Loucy (cell line): ENCODE measurements around the gene ADISSP.

Experiments
- H2AFZ ChIP-seq: fragments of 200-600 bp; sonication (generic); 2 replicates; pipeline ENCODE4 v1.6.0; 2016; ENCODE audit warnings: antibody characterized with exemption, mild to moderate bottlenecking, low read length, moderate library complexity
- H3F3A ChIP-seq: fragments of 200-600 bp; 2 replicates; pipeline ENCODE4 v1.6.0; 2016; ENCODE audit warnings: antibody characterized with exemption, low read depth, mild to moderate bottlenecking
- H3K27me3 ChIP-seq: fragments of 200-600 bp; sonication (generic); 2 replicates; pipeline ENCODE4 v1.6.1; 2014; ENCODE audit warnings: low read length, mild to moderate bottlenecking; ENCODE audit not compliant: insufficient read depth, poor library complexity, severe bottlenecking
- H3K36me3 ChIP-seq: fragments of 200-600 bp; sonication (generic); 2 replicates; pipeline ENCODE4 v1.6.1; 2016; ENCODE audit warnings: low read length; ENCODE audit not compliant: insufficient read depth
- H3K4me1 ChIP-seq: fragments of 200-600 bp; sonication (generic); 2 replicates; pipeline ENCODE4 v1.5.1; 2014; ENCODE audit warnings: low read length, mild to moderate bottlenecking; ENCODE audit not compliant: insufficient read depth, poor library complexity, severe bottlenecking
- H3K4me2 ChIP-seq: fragments of 200-600 bp; sonication (generic); 2 replicates; pipeline ENCODE4 v1.6.0; 2014; ENCODE audit warnings: antibody characterized with exemption, low read length, low read depth, mild to moderate bottlenecking; ENCODE audit not compliant: poor library complexity, severe bottlenecking
- H3K4me3 ChIP-seq: fragments of 200-600 bp; sonication (generic); 2 replicates; pipeline ENCODE4 v1.5.1; 2014; ENCODE audit warnings: low read length, mild to moderate bottlenecking, mixed read lengths; ENCODE audit not compliant: poor library complexity, severe bottlenecking
- H3K79me2 ChIP-seq: fragments of 200-600 bp; sonication (generic); 2 replicates; pipeline ENCODE4 v1.6.1; 2014; ENCODE audit warnings: low read length; ENCODE audit not compliant: insufficient read depth
- H3K9ac ChIP-seq: fragments of 200-600 bp; sonication (generic); 2 replicates; pipeline ENCODE4 v1.6.0; 2014; ENCODE audit warnings: mild to moderate bottlenecking, low read depth, low read length, moderate library complexity; ENCODE audit not compliant: poor library complexity, severe bottlenecking
- H3K9me2 ChIP-seq: fragments of 200-600 bp; sonication (generic); replicated peaks from 2 replicates; pipeline ENCODE4 v1.6.1; 2016; ENCODE audit warnings: low read depth, low read length, mixed read lengths
- H3K9me3 ChIP-seq: fragments of 200-600 bp; sonication (generic); 2 replicates; pipeline ENCODE4 v1.6.1; 2014; ENCODE audit warnings: mild to moderate bottlenecking, antibody characterized with exemption, low read length, low read depth; ENCODE audit not compliant: insufficient read depth
- H4K20me1 ChIP-seq: fragments of 200-600 bp; sonication (generic); 2 replicates; pipeline ENCODE4 v1.6.0; 2014; ENCODE audit warnings: antibody characterized with exemption, low read length, mild to moderate bottlenecking; ENCODE audit not compliant: insufficient read depth, poor library complexity, severe bottlenecking
- EZH2phosphoT487 ChIP-seq: fragments of 200-600 bp; IDR thresholded peaks from 2 replicates; pipeline ENCODE4 v1.6.1; 2018; ENCODE audit warnings: antibody characterized with exemption, mild to moderate bottlenecking, moderate library complexity, borderline replicate concordance
- TF ChIP-seq, protein P1 (sequence below): fragments of 200-600 bp; sonication (generic); conservative IDR thresholded peaks from 2 replicates; pipeline ENCODE4 v1.5.1; 2014; ENCODE audit warnings: mild to moderate bottlenecking, antibody characterized with exemption, low read length

Gene ADISSP

DNA sequence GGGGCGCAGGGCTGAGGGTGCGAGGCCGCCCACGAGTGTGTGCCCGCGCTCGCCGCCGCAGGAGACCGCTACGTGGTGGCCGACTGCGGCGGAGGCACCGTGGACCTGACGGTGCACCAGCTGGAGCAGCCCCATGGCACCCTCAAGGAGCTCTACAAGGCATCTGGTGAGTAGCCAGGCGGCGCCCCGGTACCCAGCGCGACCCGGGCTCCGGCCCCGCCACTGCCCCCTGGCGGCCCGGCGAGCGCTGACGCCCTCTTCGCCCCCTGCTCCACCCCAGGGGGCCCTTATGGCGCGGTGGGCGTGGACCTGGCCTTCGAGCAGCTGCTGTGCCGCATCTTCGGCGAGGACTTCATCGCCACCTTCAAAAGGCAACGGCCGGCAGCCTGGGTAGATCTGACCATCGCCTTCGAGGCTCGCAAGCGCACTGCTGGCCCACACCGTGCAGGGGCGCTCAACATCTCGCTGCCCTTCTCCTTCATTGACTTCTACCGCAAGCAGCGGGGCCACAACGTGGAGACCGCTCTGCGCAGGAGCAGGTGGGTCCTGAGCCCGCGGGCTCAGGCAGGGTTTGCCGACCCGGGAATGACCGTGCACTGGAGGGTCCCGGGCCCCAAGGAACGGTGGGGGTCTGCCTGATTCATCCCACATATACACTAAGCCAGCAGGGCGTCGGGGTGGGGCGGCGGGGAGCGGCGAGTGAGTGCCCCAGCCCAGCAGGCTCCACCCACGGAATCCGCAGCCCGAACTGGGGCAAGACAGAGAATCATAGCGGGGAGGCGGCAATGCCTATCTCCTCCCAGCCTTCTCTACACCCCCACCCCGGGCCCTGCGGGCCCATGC, 17.6 kb downstream of the ADISSP start:
- Histone ChIP-seq H3K27me3 (no peaks in the 10 kb centered on the region), H3K9me3 (no peaks in the 10 kb centered on the region), H3K9me2 (no peaks in the 10 kb centered on the region), H3K4me3 (no peak overlapping the region), H2AFZ (no peak overlapping the region), H3K4me1 (peaks cover 5% of the 10 kb centered on the region), H3K9ac (no peak overlapping the region), H4K20me1 (no peaks in the 10 kb centered on the region), H3F3A (no peaks in the 10 kb centered on the region), H3K79me2 (no peaks in the 10 kb centered on the region), H3K4me2 (no peak overlapping the region), H3K36me3 (no peaks in the 10 kb centered on the region; the same call in 1 of the 2 replicates)
- no peak for TF ChIP-seq EZH2phosphoT487
- TF ChIP-seq, protein P1, sequence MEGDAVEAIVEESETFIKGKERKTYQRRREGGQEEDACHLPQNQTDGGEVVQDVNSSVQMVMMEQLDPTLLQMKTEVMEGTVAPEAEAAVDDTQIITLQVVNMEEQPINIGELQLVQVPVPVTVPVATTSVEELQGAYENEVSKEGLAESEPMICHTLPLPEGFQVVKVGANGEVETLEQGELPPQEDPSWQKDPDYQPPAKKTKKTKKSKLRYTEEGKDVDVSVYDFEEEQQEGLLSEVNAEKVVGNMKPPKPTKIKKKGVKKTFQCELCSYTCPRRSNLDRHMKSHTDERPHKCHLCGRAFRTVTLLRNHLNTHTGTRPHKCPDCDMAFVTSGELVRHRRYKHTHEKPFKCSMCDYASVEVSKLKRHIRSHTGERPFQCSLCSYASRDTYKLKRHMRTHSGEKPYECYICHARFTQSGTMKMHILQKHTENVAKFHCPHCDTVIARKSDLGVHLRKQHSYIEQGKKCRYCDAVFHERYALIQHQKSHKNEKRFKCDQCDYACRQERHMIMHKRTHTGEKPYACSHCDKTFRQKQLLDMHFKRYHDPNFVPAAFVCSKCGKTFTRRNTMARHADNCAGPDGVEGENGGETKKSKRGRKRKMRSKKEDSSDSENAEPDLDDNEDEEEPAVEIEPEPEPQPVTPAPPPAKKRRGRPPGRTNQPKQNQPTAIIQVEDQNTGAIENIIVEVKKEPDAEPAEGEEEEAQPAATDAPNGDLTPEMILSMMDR: no peak

DNA sequence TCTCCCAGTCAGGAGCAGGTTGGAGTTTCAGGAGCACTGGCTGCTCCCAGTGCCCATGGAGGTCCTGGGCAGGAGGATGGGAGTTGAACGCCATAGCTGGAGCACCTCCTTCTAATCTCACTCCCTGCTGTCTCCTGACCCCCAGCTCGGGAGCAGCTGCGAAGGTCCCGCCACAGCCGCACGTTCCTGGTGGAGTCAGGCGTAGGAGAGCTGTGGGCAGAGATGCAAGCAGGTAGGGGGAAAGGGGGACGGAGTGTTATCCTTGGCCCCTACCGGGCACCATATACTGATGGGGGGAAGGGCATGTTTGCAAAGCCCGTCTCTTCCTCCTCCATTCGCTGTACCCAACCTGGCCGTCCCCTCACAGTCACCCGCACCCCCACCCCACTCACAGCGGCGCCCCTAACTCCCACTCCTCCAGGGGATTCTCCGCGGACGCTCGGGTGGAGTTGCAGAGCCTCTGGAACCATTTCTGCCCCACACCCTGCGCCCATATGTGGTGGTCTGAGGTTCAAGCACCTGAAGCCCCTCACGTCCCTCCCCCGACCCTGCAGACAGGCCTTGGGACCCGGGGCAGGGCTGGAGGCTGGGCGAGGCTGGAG, 18.4 kb downstream of the ADISSP start:
- Histone ChIP-seq H3K4me1 (peaks cover 12% of the 10 kb centered on the region), H3K9ac (no peak overlapping the region), H3F3A (no peaks in the 10 kb centered on the region), H3K27me3 (no peaks in the 10 kb centered on the region), H2AFZ (no peak overlapping the region), H3K9me3 (no peaks in the 10 kb centered on the region), H3K36me3 (no peaks in the 10 kb centered on the region), H3K9me2 (no peaks in the 10 kb centered on the region), H3K79me2 (no peaks in the 10 kb centered on the region), H4K20me1 (no peaks in the 10 kb centered on the region), H3K4me2 (no peak overlapping the region), H3K4me3 (no peak overlapping the region)
- TF ChIP-seq, protein P1: no peak
- no peak for TF ChIP-seq EZH2phosphoT487

DNA sequence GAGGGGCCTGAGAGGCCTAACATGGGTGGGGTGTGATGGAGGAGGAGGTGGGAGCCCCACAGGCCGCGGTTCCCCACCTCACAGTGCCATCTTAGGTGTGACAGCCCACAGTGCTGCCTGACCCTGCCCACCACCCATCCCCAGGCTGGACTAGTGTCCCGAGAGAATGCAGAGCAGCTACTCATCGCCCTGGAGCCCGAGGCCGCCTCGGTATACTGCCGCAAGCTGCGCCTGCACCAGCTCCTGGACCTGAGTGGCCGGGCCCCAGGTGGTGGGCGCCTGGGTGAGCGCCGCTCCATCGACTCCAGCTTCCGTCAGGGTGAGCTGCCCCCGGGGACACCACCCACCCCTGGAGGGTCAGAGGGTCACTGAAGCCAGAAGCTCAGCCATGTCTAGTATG, 19.5 kb downstream of the ADISSP start:
- no peaks in the 10 kb centered on the region for H3F3A ChIP-seq
- H4K20me1 ChIP-seq: no peaks in the 10 kb centered on the region
- no peak overlapping the region for H3K4me2 ChIP-seq
- H3K9me3 ChIP-seq: no peaks in the 10 kb centered on the region
- no peaks in the 10 kb centered on the region for H3K9me2 ChIP-seq
- H3K4me1 ChIP-seq: peaks cover 13% of the 10 kb centered on the region
- no peaks in the 10 kb centered on the region for H3K27me3 ChIP-seq
- H3K79me2 ChIP-seq: no peaks in the 10 kb centered on the region
- TF ChIP-seq EZH2phosphoT487: no peak
- TF ChIP-seq, protein P1: no peak
- no peak overlapping the region for H3K4me3 ChIP-seq
- no peaks in the 10 kb centered on the region for H3K36me3 ChIP-seq
- no peak overlapping the region for H2AFZ ChIP-seq
- H3K9ac ChIP-seq: no peak overlapping the region
